Stimulated activated CD8-positive, alpha-beta memory T cell treated with anti-CD3 and anti-CD28 coated beads, Interleukin-12 subunit alpha, Interleukin-12 subunit beta, amount 100 ng/mL, for 4 hours (primary cell): ENCODE data around the gene CDCP1.

Experiments
- DNase-seq: peaks from one replicate; pipeline ENCODE4 v3.0.0-alpha.2; 2020; ENCODE audit warnings: low read depth

CDCP1 gene

GRCh38 chr3:45145681-45146614 lies at the start of gene CDCP1:
TSS of gene CDCP1 (minus strand) at chr3:45146378. CDS start at chr3:45146287, 91 bp downstream.
- no peak for DNase-seq

GRCh38 chr3:45194791-45195190 lies 48.6 kb upstream of the CDCP1 start:
- DNase-seq = no peak

- DNase-seq = no peak
These were observed 45.8 kb upstream of the CDCP1 start for GRCh38 chr3:45191924-45192417.

GRCh38 chr3:45191424-45191823 lies 45.2 kb upstream of the CDCP1 start:
- no peak for DNase-seq

- no peak for DNase-seq
These were observed 42.8 kb upstream of the CDCP1 start for GRCh38 chr3:45188719-45189659.

GRCh38 chr3:45187694-45188141 lies 41.5 kb upstream of the CDCP1 start:
- DNase-seq = no peak

GRCh38 chr3:45186871-45187270 lies 40.7 kb upstream of the CDCP1 start:
- no peak for DNase-seq

- DNase-seq = no peak
These were observed 39.3 kb upstream of the CDCP1 start for GRCh38 chr3:45185461-45185860.

- no peak for DNase-seq
These were observed 38.9 kb upstream of the CDCP1 start for GRCh38 chr3:45185052-45185451.

GRCh38 chr3:45183872-45184262 lies 37.7 kb upstream of the CDCP1 start:
- DNase-seq = no peak

GRCh38 chr3:45182915-45183871 lies 37.0 kb upstream of the CDCP1 start:
- DNase-seq = no peak

GRCh38 chr3:45181496-45181895 lies 35.3 kb upstream of the CDCP1 start:
- no peak for DNase-seq

GRCh38 chr3:45180899-45181298 lies 34.7 kb upstream of the CDCP1 start:
- DNase-seq = no peak

GRCh38 chr3:45180051-45180450 lies 33.9 kb upstream of the CDCP1 start:
- DNase-seq = no peak

GRCh38 chr3:45179163-45179562 lies 33.0 kb upstream of the CDCP1 start:
- DNase-seq = no peak

- no peak for DNase-seq
These were observed 32.2 kb upstream of the CDCP1 start for GRCh38 chr3:45178183-45179023.

- DNase-seq = no peak
These were observed 30.7 kb upstream of the CDCP1 start for GRCh38 chr3:45176912-45177311.

- no peak for DNase-seq
These were observed 28.1 kb upstream of the CDCP1 start for GRCh38 chr3:45174234-45174633.

- DNase-seq = no peak
These were observed 27.6 kb upstream of the CDCP1 start for GRCh38 chr3:45173776-45174175.

- DNase-seq = no peak
These were observed 25.1 kb upstream of the CDCP1 start for GRCh38 chr3:45171283-45171682.
